PC-9 (cell line): ENCODE measurements around the gene MYOM1. TPM values are rescaled to one million over a fixed set of nuclear protein-coding genes. Genes with fewer than 3 reads are reported as not detected.

Experiments
- BruUV-seq: library from RNA; stranded (reverse); fragments of 400-500 nt; replicated peaks from 2 replicates; lab custom pipeline; 2021; lab: Mats Ljungman, UMichigan
- CTCF ChIA-PET: fragments of 300-600 bp; sonication (Branson Sonifier 250); formaldehyde crosslinking; loops from one replicate; lab custom pipeline; 2022; ENCODE audit warnings: antibody characterized with exemption; lab: Charles Lee
- POLR2A ChIA-PET: fragments of 300-600 bp; sonication (Branson Sonifier 250); formaldehyde crosslinking; loops from one replicate; lab custom pipeline; 2022; ENCODE audit warnings: antibody characterized with exemption; ENCODE audit not compliant: unreplicated experiment; lab: Charles Lee
- DNase-seq, 2 experiments: peaks; one replicate each; pipeline versions ENCODE4 v3.0.0 to v3.0.0-alpha.2; 2015 to 2022; ENCODE audit warnings: mixed read lengths in 1 of 2
- H2AFZ ChIP-seq: fragments of 200-600 bp; sonication (generic); 2 replicates; pipeline ENCODE4 v1.8.1; 2017; ENCODE audit warnings: antibody characterized with exemption
- H3F3A ChIP-seq: fragments of 200-600 bp; sonication (generic); 2 replicates; pipeline ENCODE4 v1.8.1; 2017; ENCODE audit warnings: antibody characterized with exemption, mild to moderate bottlenecking, low read depth; ENCODE audit not compliant: insufficient read depth
- H3K27ac ChIP-seq: fragments of 200-600 bp; sonication (generic); 2 replicates; pipeline ENCODE4 v1.6.1; 2016; ENCODE audit warnings: mixed run types
- H3K27me3 ChIP-seq: fragments of 200-600 bp; sonication (generic); 2 replicates; pipeline ENCODE4 v1.6.1; 2016; ENCODE audit warnings: low read depth, mixed run types; ENCODE audit not compliant: insufficient read depth
- H3K36me3 ChIP-seq: fragments of 200-600 bp; sonication (generic); 2 replicates; pipeline ENCODE4 v1.6.1; 2016; ENCODE audit warnings: low read depth, mixed run types
- H3K4me1 ChIP-seq: fragments of 200-600 bp; sonication (generic); replicated peaks from 2 replicates; pipeline ENCODE4 v1.6.1; 2016; ENCODE audit warnings: mixed run types; ENCODE audit not compliant: insufficient read depth
- H3K4me2 ChIP-seq: fragments of 200-600 bp; sonication (generic); 2 replicates; pipeline ENCODE4 v1.6.1; 2017; ENCODE audit warnings: mixed run types
- H3K4me3 ChIP-seq: fragments of 200-600 bp; sonication (generic); 2 replicates; pipeline ENCODE4 v1.6.1; 2016; ENCODE audit warnings: mixed run types
- H3K79me2 ChIP-seq: fragments of 200-600 bp; sonication (generic); 2 replicates; pipeline ENCODE4 v1.6.1; 2017; ENCODE audit warnings: low read depth, mixed run types
- H3K9me2 ChIP-seq: fragments of 200-600 bp; sonication (generic); 2 replicates; pipeline ENCODE4 v1.8.1; 2017; ENCODE audit warnings: mild to moderate bottlenecking; ENCODE audit not compliant: insufficient read depth
- H3K9me3 ChIP-seq: fragments of 200-600 bp; sonication (generic); 2 replicates; pipeline ENCODE4 v1.8.1; 2016; ENCODE audit warnings: low read depth; ENCODE audit not compliant: insufficient read depth
- H4K20me1 ChIP-seq: fragments of 200-600 bp; sonication (generic); 2 replicates; pipeline ENCODE4 v1.8.1; 2017; ENCODE audit not compliant: insufficient read depth
- EZH2 ChIP-seq: fragments of 200-600 bp; sonication (generic); IDR thresholded peaks from 2 replicates; pipeline ENCODE4 v1.8.0; 2017; ENCODE audit warnings: antibody characterized with exemption, low read depth
- intact Hi-C: fragments of 100-400 bp; cut with micrococcal nuclease; formaldehyde crosslinking; loops from one replicate; pipeline ENCODE4 v1.10.0; 2022; ENCODE audit not compliant: unreplicated experiment
- total RNA-seq: library from RNA; stranded (reverse); gene quantifications from 2 replicates; pipeline ENCODE4 v1.2.3, GENCODE V29; 2021
- TF ChIP-seq, protein P1 (sequence below): fragments of 200-600 bp; sonication (generic); conservative IDR thresholded peaks from 2 replicates; pipeline ENCODE4 v1.6.1; 2017; ENCODE audit warnings: mixed run types, antibody characterized with exemption, mild to moderate bottlenecking, moderate library complexity

MYOM1 gene
- total RNA-seq, 1 experiment from 2014 or later = 1.3 TPM

DNA sequence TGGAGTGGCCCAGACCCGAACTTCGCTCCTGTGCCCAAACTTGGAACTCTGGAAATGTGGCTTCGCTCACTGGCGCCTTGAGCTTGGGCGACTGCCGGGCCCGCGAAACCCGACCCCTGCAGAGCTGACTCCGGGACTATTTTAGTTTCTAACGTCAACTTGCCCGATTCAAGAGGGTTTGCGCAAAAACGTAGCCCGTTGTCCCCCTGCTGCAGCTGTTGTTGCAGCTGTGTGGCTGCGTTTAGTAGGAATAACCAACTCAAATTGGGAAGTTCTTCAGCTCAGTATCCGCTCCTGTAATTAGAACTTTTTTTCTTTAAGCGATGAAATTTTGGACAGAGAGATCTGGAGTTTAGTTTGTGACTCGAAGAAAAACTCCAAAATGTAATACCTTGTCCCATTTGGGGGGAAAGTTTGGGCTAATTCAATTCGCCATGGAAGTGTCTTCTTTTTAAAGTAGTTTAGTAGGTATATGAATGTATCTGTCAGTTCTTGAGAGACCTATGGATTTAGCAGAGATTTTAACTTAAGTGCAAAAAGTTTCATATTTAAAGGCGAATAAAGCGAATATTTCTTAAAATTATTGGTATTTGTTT lies 28.4 kb upstream of the MYOM1 start:
- Histone ChIP-seq H4K20me1 (0 out of 2 replicates have a peak, but pooled peaks cover 6% of the 10 kb centered on the region), H2AFZ (peak overlapping the region; percentile 85; the same call in 1 of the 2 replicates), H3K9me2 (no peaks in the 10 kb centered on the region), H3K79me2 (peaks cover 65% of the 10 kb centered on the region), H3K4me2 (peak overlapping the region; percentile 85), H3K4me3 (peak overlapping the region; percentile 86), H3K27ac (peak overlapping the region; percentile 87), H3K4me1 (peaks cover 36% of the 10 kb centered on the region), H3F3A (peaks cover 24% of the 10 kb centered on the region), H3K9me3 (no peaks in the 10 kb centered on the region), H3K36me3 (peaks cover 23% of the 10 kb centered on the region), H3K27me3 (no peaks in the 10 kb centered on the region)
- DNase-seq = no peak
- TSS peak; percentile 70 for BruUV-seq
- TF ChIP-seq, protein P1, sequence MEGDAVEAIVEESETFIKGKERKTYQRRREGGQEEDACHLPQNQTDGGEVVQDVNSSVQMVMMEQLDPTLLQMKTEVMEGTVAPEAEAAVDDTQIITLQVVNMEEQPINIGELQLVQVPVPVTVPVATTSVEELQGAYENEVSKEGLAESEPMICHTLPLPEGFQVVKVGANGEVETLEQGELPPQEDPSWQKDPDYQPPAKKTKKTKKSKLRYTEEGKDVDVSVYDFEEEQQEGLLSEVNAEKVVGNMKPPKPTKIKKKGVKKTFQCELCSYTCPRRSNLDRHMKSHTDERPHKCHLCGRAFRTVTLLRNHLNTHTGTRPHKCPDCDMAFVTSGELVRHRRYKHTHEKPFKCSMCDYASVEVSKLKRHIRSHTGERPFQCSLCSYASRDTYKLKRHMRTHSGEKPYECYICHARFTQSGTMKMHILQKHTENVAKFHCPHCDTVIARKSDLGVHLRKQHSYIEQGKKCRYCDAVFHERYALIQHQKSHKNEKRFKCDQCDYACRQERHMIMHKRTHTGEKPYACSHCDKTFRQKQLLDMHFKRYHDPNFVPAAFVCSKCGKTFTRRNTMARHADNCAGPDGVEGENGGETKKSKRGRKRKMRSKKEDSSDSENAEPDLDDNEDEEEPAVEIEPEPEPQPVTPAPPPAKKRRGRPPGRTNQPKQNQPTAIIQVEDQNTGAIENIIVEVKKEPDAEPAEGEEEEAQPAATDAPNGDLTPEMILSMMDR = no peak
- no peak for TF ChIP-seq EZH2
- POLR2A ChIA-PET = interaction anchor here (0.7 to 2.4 kb wide), 7 partner anchors 13 to 418 kb away, joined by 3 to 21 read pairs (median 8); partner anchors contain the start of gene MYL12B
- CTCF ChIA-PET = no interaction called here
- intact Hi-C loops = loop anchor here (5.0 kb wide), 2 partner anchors 481 to 676 kb away; partner anchors contain the start of genes METTL4 and NDC80

DNA sequence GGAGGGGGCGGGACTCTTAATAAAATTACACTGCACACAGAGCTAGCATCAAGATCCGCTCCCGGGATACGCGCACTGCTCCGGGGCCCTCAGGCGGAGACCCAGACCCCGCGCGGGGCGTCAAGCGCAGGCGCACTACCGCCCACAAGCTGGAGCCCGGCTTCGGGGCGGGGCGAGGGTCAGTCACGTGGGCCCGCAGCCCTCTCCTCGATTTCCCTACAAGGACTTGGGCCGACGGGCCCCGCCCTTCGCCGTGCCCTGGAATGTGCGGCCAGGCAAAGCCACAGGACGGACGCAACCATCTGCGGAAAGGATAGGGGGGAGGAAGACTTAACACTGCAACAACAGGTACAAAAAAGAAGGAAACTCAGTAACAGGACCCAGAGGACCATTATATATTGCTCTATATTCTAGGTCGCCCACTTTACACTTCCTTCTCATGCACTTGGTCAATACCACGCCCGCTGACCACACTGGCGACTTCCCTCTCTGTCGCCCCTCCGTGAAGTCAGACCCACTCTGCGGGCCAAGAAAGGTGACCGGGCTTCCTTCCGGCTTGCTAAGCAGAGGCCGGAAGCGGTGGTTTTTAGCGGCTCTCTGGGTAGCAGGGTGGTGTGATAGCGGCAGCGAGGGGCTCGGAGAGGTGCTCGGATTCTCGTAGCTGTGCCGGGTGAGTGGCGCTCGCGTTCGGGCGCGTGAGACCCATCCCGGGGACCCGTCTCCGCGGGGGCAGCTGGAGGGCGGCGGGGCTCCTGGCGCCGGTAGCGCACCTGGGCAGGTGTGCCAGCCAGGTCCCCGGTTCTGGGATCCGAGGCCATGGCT lies 27.7 kb upstream of the MYOM1 start, which contains the start of gene MYL12A:
Gene MYL12A (plus strand): TSS at position 562 of the 822 bp plus-strand sequence. CDS start 5,447 bp downstream, outside the sequence.
- H4K20me1 ChIP-seq = 0 out of 2 replicates have a peak, but pooled peaks cover 6% of the 10 kb centered on the region
- H3K4me1 ChIP-seq = peaks cover 36% of the 10 kb centered on the region
- peaks cover 58% of the 10 kb centered on the region for H3K79me2 ChIP-seq
- H2AFZ ChIP-seq = peak within 1 kb of the TSS; percentile 85
- peak within 1 kb of the TSS; percentile 85 for H3K4me2 ChIP-seq
- DNase-seq = peak; percentile 92 to 99
- H3K27ac ChIP-seq = peak within 1 kb of the TSS; percentile 87
- H3K36me3 ChIP-seq = peaks cover 17% of the 10 kb centered on the region
- peaks cover 24% of the 10 kb centered on the region for H3F3A ChIP-seq
- no peaks in the 10 kb centered on the region for H3K9me3 ChIP-seq
- no peaks in the 10 kb centered on the region for H3K9me2 ChIP-seq
- ChIA-PET POLR2A (interaction anchor here (0.5 to 2.4 kb wide), 16 partner anchors 10 to 419 kb away, joined by 3 to 22 read pairs (median 6); partner anchors contain the start of gene MYL12B), CTCF (interaction anchor here (0.6 to 1.6 kb wide), 3 partner anchors 232 to 418 kb away, joined by 3 to 5 read pairs (median 4); no protein-coding TSS in a partner anchor)
- H3K27me3 ChIP-seq = no peaks in the 10 kb centered on the region
- intact Hi-C loops = loop anchor here (1.0 to 5.0 kb wide), 4 partner anchors 14 to 675 kb away; partner anchors contain the start of genes METTL4 and NDC80
- TF ChIP-seq EZH2 = no peak
- TF ChIP-seq, protein P1 = no peak
- no TSS peak for BruUV-seq
- peak within 1 kb of the TSS; percentile 86 for H3K4me3 ChIP-seq
